HPDE6-E6E7 (cell line): ENCODE data around the gene TLX2.

Experiments
- DNase-seq: peaks from one replicate; pipeline ENCODE4 v3.0.0; 2011; ENCODE audit warnings: missing footprints; ENCODE audit errors: extremely low spot score

TLX2 gene

DNA sequence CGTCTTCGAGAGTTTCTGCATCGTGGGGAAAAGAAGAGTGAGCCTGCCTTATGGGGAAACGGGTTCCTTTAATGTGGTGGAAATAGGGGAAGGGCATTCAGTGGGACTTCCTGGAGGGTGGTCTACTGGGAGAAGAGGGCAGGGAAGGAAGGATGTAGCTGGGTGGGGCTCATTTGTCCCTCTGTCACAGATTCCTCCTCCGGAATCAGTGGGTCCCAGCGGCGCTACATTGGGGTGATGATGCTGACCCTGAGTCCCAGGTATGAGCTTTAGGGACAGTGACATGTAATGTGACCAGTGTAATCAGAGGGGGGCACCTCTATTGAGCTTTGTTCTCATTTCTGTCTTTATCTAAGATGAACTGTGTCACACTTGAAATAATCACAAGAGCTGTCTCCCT is 17.4 kb downstream of the TLX2 start:
- no peak for DNase-seq

GRCh38 chr2:74532222-74532621 is 18.0 kb downstream of the TLX2 start:
- DNase-seq: no peak

DNA sequence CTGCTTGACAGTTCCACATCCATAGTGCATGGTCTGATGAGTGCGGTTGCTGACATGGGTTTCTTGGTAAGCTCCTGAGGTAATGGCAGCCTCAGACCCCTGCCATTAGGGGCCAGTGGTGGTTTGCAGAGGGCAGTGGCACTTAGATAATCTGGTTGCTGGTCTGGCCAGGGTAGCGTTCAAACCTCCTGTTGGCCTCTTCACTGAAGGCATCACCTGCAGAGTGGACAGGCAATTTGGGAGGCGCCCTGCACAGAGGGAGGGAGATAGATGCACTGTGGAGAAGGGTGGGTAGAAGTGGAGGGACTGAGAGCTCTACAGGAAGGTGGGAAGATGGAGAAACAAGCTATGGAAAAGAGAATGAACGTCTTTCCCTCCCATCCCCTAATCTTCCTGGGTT is 19.2 kb downstream of the TLX2 start:
- DNase-seq: no peak

- DNase-seq: no peak
These were observed 20.2 kb downstream of the TLX2 start for GRCh38 chr2:74534411-74534810.

DNA sequence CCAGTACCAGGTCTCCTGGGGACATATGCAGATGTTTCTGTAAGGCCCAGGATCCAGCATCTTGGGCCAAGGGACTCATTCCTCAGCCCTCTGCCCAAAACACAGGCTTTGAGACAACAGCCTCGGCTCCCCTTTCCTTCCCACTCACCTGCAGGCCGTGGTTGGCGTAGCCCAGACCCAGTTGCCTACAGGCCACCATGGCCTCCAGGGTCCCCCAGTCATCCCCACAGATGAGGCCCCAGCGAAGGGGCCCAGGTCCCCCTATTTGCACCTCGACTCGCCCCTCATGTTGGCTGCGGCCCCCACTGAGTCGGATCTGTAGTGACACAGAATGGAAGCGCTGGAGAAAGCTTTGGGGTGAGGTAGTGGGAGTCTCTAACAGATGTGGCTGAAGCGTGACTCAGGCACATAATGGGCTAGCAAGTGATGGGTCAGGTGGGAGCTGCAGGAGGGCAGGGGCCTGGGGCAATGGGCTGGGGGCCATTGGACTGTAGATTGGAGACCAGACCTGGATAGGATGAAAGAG is 21.3 kb downstream of the TLX2 start:
- no peak for DNase-seq

DNA sequence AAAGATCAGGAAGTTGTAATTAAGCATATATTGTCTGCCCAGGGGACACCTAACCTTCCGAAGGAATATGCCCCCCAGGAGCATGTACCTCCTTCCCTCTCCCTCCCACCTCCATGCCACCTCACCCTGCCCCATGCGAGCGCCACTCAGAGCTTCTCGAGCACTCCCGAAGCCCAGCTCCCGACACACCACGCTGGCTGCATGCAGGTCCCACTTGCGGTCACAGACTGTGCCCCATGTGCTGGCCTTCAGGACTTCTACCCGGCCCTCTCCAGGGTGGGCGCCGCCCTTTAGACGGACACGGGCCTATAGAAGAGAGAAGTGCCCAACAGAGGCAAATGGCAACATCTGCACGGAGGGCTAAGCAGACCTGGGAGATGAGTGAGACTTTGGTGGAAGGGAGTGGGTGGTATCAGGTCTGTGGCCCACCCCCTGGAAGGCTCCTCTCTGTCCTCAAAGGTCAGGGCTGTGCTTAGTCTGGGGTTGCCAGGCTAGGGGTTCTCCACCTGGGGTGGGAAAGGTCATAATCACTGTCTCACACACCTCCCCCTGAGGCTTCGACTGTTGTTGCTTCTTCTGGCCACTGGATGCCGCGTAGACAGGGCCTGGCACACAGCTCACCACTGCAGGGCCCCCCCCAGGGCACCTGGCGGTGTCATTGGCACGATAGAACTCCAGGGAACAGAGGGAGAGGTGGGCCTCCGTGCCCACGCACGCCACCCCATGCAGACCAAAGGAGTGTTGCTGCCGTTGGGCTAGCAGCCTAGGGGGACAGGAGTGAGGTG is 22.1 kb downstream of the TLX2 start:
- no peak for DNase-seq

- no peak for DNase-seq
These were observed 22.9 kb downstream of the TLX2 start for GRCh38 chr2:74537140-74537539.

DNA sequence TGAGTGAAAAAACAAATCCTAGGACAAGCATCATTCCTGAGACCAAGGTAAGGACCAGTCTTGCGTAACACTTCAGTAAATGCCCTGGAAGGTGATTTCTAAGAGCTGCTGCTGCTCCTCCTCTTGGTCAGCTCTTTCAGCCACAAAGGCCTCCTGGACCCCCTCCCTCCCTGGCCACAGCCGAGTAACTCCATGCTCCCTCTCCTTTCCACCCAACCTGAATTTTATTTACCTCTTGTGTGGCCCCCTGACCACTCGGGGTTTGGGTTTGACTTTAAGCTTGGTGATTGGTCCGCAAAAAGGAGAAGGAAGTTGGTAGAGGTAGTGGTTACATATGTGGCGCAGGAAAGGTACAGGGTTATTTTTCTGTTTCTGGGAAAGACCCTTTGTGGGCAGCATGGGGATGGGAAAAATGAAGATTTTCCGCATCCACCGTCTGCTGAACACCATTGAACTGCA is 24.7 kb downstream of the TLX2 start:
- DNase-seq: no peak

DNA sequence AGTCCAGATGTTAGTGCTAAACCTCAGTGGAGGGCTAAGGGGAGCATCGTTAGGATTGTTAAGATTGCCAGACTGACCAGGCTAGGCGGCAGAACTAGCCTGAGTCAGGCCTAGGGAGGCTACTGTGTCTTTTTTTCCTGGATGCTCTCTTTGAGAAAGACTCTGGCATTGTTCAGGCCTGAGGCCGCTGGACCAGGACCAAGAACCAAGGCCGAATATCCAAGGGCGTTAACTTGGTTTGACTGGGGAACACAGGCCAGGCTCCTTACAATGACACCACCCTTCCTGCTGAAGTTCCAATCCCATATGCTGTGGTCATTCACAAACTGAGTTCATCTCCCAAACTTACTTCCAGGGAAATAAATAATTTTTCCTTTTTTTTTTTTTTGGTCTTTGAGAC is 26.0 kb downstream of the TLX2 start:
- no peak for DNase-seq

DNA sequence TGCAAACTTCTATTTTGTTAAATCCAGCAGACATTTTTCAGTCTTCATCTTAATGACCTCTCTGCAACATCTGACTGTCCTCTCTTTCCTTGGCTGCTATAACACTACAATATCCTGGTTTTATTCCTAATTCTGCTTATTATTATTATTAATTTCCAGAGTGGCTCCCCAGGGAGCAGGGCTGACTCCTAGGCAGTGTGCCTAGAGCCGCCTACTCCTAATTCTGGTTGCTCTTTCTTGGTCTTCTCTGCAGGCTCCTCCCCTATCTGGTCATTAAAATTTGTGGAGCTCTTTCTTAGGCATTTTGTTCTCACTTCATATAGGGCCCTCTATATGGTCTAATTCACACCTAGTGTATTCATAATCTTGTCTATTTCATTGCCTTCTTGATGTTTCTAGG is 28.7 kb downstream of the TLX2 start:
- no peak for DNase-seq

DNA sequence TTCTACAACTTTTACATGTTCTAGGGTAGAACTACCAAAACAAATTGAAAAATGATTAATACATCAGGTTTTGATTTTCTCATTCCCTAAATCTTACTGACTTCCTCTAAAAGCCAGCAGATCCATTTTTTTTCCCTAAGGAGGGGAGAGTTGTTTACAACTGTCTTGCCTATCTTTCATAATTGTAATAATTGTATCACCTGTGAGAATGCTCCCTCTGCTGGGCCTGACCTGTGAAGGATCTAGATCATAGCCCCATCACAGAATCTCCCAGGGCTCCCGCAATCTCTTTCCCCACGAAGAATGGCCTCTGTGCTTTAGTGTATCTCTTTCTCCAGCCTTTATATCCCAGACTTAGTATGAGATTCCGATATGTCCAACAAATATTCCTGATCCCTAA is 30.4 kb downstream of the TLX2 start:
- DNase-seq: no peak

- DNase-seq: no peak
These were observed 31.8 kb downstream of the TLX2 start for GRCh38 chr2:74546004-74546403.

GRCh38 chr2:74548285-74548899 is 34.1 kb downstream of the TLX2 start:
- no peak for DNase-seq

DNA sequence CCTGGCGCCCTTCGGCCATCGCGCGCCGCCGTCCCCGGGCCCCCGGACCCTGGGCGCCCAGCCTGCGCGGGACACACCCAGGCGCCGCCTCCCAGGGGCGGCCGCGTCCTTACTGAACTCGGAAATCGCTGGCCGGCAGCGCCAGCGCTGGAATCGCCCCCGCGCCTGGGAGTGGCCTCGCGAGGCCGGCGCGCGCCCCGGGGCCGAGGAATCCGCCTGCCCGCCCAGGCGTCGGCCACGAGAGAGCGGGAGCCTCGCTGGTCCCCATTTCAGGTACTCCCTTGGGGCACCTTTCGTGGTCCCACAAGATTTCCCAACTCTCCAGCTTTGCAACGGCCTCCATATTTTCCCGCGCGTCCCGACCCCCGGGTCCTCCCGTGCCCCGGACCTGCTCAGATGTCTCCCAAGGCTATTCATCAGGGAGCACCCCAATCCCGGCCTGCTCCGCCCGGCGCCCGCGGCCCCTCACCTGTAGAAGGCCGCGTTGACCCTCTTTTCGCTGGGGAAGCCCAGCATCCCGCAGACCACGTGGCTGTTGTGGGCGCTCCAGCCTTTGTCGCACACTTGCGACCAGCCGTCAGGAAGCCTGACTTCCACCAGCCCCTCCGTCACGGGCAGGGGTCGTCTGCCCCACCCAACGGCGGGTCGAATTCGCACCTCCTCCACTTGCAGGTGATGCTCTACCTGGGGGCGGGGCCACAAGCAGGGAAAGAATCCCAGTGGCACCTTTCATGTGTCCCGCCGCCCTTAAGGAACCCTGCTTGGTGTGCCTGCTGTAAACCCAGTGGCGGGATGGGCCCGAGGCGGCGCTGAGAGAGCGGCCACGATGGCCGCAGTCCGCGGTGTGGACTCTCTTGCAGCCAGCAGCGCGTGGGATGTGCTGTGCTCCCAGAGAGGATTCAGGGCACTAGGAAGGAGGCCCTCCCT is 34.9 kb downstream of the TLX2 start:
- DNase-seq: peak; percentile 55

DNA sequence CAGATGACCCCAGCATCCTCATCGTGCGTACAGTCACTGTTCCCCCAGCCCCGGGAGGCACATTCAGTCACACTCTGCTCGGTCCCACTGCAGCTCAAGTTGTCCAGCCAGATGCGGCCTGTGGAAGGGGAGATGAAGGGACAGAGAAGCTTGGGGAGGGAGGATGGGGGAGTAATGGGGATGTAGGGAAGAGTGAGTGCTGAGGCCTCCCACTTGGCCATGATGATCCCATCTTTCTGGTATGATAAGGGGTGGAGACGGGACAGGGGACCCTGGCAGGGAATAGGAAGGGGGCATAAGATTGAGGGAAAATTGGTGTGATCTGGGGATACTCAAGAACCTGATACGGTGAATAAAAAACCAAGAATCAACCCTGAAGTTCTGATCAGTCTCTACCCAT is 36.0 kb downstream of the TLX2 start:
- no peak for DNase-seq

GRCh38 chr2:74551530-74551929 is 37.3 kb downstream of the TLX2 start:
- DNase-seq: no peak

DNA sequence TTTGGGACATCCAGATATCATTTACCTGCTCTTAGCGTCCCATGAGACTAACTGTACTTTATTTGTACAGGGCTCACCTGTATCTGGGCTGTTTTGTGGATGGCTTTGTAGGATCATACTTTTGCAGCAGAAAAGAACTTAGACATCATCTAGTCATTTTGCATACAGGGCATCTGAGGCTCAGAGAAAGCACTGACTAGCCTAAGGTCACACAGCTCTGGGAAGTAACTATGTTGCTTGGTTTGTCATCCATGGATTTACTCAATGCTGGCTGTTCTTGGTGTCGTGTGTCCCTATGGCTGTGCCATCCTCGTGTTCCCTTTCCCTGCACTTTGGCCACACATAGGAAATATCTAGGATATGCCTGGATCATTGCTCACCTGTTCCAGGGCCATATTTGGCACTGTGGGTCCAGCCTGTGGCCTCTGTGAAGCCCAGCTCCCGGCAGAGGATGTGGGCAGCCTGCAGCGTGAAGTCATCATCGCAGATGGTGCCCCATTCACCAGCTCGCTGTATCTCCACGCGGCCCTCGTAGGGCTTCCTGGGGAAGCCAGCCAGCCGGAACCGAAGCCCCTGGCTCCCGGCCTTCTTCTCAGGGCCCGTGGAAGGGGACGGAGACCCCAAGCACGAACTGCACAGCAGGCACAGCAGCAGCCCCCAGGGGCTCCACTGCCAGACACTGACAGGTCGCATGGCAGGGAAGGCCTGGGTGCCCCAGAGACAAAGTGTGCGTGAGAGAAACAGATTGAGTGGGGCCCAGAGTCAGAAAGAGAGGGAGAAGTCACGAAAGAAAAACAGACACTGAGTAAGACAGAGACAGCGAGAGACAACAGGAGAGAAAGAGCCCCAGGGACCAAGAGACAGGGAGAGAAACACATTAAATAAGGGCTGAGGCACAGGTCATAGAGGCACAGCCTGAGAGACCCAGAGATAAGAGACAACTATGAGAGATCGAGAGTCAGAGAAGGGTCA is 38.0 kb downstream of the TLX2 start:
- DNase-seq: no peak

DNA sequence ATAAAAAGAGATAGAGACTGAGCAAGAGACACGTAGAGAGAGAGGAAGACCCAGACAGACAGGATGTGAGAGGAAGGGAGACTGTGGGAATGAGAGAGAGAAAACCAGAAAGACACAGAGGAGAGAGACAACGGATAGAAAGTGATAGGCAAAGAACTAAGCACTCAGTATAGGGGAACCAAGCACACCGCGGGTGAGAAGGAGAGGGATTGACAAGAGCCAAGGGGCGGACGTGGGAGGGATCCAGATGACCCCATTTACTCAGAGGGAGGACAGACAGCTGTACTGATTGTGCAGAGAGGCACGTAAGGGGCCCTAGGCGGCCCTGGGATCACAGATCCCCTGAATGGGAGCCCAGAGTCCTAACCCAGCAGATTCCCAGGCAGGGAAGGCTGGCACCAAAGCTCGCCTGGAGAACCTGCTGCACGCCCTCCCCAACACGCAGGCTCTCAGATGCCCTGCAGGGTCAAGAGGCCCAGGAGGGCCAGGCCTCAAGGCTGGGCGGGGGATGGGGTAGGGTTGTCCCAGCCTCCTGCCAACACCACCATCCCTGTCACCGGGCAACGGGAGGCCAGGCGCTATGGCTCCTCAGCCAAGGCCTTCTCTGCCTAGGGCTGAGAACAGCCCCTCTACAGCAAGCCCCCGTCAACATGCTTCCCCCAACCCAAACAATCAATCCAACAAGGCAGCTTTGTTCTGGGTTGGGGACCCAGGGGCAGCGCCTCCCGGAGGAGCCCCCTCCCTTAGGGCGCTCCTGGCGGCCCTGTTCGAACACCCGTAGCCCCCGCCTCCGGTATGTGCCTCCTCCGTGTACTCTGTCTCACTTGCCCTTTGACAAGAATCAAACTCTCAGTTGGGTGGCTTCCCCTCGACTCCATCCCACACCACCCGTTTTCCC is 38.9 kb downstream of the TLX2 start:
- no peak for DNase-seq

GRCh38 chr2:74553892-74554819 is 39.9 kb downstream of the TLX2 start, which contains the start of the genes DOK1 and LOXL3:
Gene DOK1 (plus strand): TSS chr2:74554720. CDS start chr2:74554755, 35 bp downstream.
Gene LOXL3 (minus strand): TSS chr2:74553942. CDS start chr2:74552634, 1,308 bp downstream.
- no peak for DNase-seq
